ENCODE measurements around the gene UROC1.

UROC1 gene

DNA sequence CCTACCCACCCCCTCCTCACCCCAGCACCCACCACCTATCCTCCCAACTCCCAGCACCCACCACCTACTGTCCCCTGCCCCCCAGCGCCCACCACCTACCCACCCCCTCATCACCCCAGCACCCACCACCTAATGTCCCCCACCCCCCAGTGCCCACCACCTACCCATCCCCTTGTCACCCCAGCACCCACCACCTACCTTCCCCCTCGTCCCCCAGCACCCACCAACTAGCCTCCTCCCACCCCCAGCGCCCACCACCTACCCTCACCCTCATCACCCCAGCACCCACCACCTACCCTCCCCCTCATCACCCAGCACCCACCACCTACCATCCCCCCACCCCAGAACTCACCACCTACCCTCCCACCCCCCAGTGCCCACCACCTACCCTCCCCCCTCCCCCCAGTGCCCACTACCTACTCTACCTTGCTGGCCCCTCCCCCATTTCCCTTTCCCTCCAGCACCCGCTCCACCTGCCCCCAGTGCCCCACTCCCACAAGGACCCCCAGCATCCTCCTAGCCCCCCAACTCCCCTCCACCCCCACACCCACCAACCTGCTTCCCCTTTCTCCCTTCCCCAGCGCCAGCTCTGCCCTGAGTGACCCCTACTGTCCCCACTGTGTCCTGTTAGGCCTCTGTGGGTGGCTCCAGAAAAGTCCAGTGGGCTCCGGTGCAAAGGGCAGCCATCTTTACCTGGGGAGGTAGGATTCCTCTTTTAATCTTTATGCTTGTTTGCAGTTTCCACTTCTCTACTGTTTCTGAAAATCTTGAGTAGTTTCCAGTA, 1.2 kb downstream of the UROC1 start:
- Histone ChIP-seq H3K9ac (ENCODE audit: low read length) (no peak overlapping the region), H4K20me1 (ENCODE audit: insufficient read depth, low read length) (no peaks in the 10 kb centered on the region), H3K79me2 (ENCODE audit: low read length) (no peaks in the 10 kb centered on the region), H3K4me2 (ENCODE audit: low read depth, low read length) (no peak overlapping the region), H2AFZ (ENCODE audit: low read length) (no peak overlapping the region), H3K9me2 (replicated peaks; ENCODE audit: insufficient read depth, low read length) (no peaks in the 10 kb centered on the region), H3K9me3 (replicated peaks; ENCODE audit: insufficient read depth, low read length) (no peaks in the 10 kb centered on the region), H3K27me3 (replicated peaks; ENCODE audit: insufficient read depth, low read length) (peaks cover 5% of the 10 kb centered on the region), H3K27ac (ENCODE audit: low read length) (no peak overlapping the region), H3F3A (ENCODE audit: insufficient read depth, low read length) (no peaks in the 10 kb centered on the region), H3K4me3 (ENCODE audit: low read length) (no peak overlapping the region), H3K4me1 (ENCODE audit: low read length) (no peaks in the 10 kb centered on the region), H3K36me3 (replicated peaks; ENCODE audit: insufficient read depth, low read length) (no peaks in the 10 kb centered on the region)
- DNase-seq = no peak
- TF ChIP-seq, protein P1, sequence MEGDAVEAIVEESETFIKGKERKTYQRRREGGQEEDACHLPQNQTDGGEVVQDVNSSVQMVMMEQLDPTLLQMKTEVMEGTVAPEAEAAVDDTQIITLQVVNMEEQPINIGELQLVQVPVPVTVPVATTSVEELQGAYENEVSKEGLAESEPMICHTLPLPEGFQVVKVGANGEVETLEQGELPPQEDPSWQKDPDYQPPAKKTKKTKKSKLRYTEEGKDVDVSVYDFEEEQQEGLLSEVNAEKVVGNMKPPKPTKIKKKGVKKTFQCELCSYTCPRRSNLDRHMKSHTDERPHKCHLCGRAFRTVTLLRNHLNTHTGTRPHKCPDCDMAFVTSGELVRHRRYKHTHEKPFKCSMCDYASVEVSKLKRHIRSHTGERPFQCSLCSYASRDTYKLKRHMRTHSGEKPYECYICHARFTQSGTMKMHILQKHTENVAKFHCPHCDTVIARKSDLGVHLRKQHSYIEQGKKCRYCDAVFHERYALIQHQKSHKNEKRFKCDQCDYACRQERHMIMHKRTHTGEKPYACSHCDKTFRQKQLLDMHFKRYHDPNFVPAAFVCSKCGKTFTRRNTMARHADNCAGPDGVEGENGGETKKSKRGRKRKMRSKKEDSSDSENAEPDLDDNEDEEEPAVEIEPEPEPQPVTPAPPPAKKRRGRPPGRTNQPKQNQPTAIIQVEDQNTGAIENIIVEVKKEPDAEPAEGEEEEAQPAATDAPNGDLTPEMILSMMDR (IDR thresholded peaks at IDR 0.05; ENCODE audit: low read length) = no peak
- no peak for TF ChIP-seq EZH2 (optimal IDR thresholded peaks at IDR 0.05; ENCODE audit: low read depth, low read length)
- no peak for TF ChIP-seq EZH2phosphoT487 (IDR thresholded peaks at IDR 0.05; ENCODE audit: low read length)

DNA sequence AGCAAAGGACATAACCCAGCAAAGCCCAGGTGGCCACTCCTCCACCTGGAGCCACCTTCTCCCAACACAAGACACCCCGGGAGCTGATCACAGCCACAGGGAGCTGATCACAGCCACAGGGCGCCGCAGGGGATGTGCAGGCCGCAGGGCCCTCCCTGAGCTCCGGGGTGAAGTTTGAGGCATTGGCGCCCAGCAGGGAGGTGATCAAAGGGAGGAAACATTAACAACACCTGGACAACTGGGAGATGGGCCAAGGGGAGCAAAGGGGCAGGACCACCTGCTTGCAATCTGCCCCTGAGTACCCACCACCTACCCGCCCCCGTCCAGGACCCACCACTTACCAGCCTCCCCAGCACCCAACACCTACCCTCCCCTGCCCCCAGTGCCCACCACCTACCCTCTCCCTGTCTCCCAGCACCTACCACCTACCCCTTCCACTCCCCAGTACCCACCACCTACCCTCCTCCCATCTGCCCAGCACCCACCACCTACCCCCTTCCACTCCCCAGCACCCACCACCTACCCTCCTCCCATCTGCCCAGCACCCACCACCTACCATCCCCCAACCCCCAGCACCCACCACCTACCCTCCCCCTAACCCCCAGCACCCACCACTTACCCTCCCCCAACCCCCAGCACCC, 2.4 kb downstream of the UROC1 start:
- no peak for DNase-seq
- Histone ChIP-seq H3K79me2 (ENCODE audit: low read length) (no peaks in the 10 kb centered on the region), H3K27ac (ENCODE audit: low read length) (no peak overlapping the region), H3K4me1 (ENCODE audit: low read length) (no peaks in the 10 kb centered on the region), H3K36me3 (replicated peaks; ENCODE audit: insufficient read depth, low read length) (no peaks in the 10 kb centered on the region), H3F3A (ENCODE audit: insufficient read depth, low read length) (no peaks in the 10 kb centered on the region), H4K20me1 (ENCODE audit: insufficient read depth, low read length) (no peaks in the 10 kb centered on the region), H3K9ac (ENCODE audit: low read length) (no peak overlapping the region), H3K27me3 (replicated peaks; ENCODE audit: insufficient read depth, low read length) (peaks cover 2% of the 10 kb centered on the region; the same call in 1 of the 2 replicates), H3K4me3 (ENCODE audit: low read length) (no peak overlapping the region), H3K9me3 (replicated peaks; ENCODE audit: insufficient read depth, low read length) (no peaks in the 10 kb centered on the region), H3K9me2 (replicated peaks; ENCODE audit: insufficient read depth, low read length) (no peaks in the 10 kb centered on the region), H2AFZ (ENCODE audit: low read length) (no peak overlapping the region), H3K4me2 (ENCODE audit: low read depth, low read length) (no peak overlapping the region)
- TF ChIP-seq, protein P1 (IDR thresholded peaks at IDR 0.05; ENCODE audit: low read length) = no peak
- TF ChIP-seq EZH2phosphoT487 (IDR thresholded peaks at IDR 0.05; ENCODE audit: low read length) (no peak), EZH2 (optimal IDR thresholded peaks at IDR 0.05; ENCODE audit: low read depth, low read length) (no peak)

DNA sequence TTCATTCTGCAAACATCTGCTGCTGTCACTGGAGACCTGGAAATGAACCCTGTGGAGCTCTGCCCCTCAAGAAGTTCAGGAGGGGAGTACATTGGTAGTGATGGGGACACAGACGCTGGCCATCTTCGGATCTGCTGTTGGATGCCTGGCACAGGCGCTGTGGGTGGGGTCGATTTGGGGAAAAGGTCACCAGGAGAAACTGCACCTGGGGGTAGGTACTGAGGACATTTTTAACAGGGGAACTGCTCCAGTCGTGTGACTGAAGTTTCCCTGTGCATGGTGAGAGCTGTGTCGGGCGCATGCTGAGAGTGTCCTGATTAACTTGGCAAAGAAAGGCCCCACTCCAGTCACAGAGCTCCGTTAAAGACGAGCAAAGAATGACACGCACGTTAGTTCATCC, 3.4 kb downstream of the UROC1 start:
- no peaks in the 10 kb centered on the region for H3K27me3 ChIP-seq (replicated peaks; ENCODE audit: insufficient read depth, low read length)
- no peaks in the 10 kb centered on the region for H3K9me3 ChIP-seq (replicated peaks; ENCODE audit: insufficient read depth, low read length)
- DNase-seq = no peak
- H3K9ac ChIP-seq (ENCODE audit: low read length) = no peak overlapping the region
- H3K9me2 ChIP-seq (replicated peaks; ENCODE audit: insufficient read depth, low read length) = no peaks in the 10 kb centered on the region
- H3K36me3 ChIP-seq (replicated peaks; ENCODE audit: insufficient read depth, low read length) = no peaks in the 10 kb centered on the region
- no peak overlapping the region for H3K4me3 ChIP-seq (ENCODE audit: low read length)
- no peaks in the 10 kb centered on the region for H4K20me1 ChIP-seq (ENCODE audit: insufficient read depth, low read length)
- H3K4me2 ChIP-seq (ENCODE audit: low read depth, low read length) = no peak overlapping the region
- TF ChIP-seq EZH2 (optimal IDR thresholded peaks at IDR 0.05; ENCODE audit: low read depth, low read length) (no peak), EZH2phosphoT487 (IDR thresholded peaks at IDR 0.05; ENCODE audit: low read length) (no peak)
- TF ChIP-seq, protein P1 (IDR thresholded peaks at IDR 0.05; ENCODE audit: low read length) = no peak
- H2AFZ ChIP-seq (ENCODE audit: low read length) = no peak overlapping the region
- no peaks in the 10 kb centered on the region for H3K4me1 ChIP-seq (ENCODE audit: low read length)
- H3K27ac ChIP-seq (ENCODE audit: low read length) = no peak overlapping the region
- no peaks in the 10 kb centered on the region for H3F3A ChIP-seq (ENCODE audit: insufficient read depth, low read length)
- H3K79me2 ChIP-seq (ENCODE audit: low read length) = no peaks in the 10 kb centered on the region
